ENCODE measurements around the gene SLC23A2.
A peak's percentile ranks its signal among the peaks of the same experiment; 100 is the strongest.

SLC23A2 gene

DNA sequence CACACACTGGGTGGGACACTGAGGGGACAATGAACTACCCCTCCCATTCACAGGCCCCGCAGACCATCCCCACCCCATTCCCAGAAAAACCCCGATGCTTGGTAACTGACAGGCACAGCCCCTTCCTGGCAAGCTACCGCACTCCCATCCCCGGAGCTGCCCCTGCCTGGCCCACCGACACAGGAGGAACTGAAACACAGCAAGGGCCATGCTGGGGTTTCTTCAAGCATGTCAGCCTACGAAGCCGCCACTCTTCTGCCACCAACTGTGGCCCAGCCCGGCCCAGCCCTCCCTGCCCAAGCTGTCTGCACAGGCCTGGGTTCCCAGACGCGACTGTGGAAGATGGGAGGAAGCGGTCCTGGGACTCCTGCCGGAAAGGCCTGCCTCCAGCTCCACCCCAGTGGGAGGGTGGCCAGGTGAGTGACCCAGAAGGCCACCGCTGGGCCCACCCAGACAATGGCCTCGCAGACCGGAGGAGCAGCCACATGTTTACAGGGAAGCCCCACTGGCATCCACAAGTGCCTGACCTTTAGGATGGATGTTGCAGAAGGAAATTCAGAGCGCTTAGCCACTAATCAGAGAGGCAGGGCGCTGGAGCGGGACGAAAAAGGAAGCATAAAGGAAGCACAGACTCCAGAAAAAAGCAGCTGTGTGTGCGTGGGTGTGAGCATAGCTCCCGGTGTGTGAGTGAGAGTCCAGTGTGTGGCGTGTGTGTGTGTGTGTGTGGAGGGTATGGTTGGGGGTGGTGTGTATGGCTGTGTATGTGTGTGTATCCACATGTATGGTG, 188.0 kb downstream of the SLC23A2 start:
- DNase-seq, result peak in 7 of 14 donors; percentile 28 to 53 (median 40)

DNA sequence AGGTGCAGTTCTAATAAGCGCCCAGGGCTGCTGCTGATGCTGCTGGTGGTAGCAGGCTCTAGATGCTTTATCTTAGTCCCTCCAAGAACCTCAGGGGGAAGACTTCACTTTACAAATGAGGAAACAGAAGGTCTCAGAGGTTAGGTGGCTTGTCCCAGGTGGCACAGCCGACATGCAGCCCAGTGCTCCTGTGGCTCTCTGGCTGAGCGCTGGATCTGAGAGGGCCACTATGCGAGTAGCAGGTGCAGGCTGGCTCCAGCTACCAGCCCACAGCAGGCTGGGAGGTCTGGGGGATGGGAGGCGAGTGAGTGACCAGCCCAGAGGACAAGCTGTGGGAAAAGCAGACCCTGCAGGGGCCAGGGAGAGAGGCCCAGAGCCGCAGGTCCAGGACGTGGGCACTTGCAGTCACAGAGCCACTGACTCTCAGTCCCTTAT, 188.7 kb downstream of the SLC23A2 start:
- peak in 3 of 14 donors; percentile 21 to 40 (median 35) for DNase-seq

DNA sequence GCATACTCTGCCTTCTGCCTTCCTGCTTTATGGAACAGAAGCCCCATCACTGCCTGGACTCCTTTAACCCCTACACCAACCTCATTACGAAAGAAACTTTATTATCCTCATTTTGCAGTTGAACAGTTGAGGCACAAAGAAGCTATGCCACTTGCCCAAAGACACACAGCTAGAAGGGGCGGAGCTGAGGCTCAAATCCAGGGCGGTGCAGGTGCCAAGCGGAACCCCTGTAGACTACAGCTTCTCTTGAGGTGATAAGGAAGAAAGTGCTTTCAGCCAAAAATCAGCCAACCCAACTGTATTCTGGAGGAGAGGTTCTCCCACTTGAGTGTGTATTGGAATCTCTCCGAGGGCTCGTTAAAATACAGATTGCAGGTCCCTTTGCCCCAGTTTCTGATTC, 189.1 kb downstream of the SLC23A2 start:
- no peak for DNase-seq

DNA sequence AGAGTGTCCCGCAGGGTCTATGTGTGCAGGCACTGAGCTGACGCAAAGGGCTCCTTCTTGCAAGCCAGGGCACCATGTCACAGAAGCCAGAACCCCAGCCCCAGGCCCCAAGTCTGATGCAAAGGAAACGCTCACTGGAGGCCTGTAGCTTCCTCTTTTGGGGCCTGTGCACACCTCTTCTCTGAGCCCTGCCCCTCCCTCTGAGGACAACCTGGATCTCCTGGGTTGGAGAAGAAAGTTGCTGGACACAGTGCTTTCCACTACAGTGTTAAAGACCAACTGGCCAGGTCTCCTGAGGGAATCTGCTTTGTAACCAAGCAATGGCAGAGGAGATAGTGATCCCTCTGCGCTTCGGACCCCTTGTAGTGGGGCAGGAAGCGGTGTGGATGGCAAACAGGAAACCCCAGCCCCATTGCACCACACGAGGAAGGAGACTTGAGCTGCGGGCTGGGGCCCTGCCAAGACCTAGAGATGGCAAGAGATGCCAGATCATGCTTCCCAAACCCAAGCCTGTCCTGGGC, 189.6 kb downstream of the SLC23A2 start:
- DNase-seq, result peak in 10 of 14 donors; percentile 22 to 73 (median 62)

DNA sequence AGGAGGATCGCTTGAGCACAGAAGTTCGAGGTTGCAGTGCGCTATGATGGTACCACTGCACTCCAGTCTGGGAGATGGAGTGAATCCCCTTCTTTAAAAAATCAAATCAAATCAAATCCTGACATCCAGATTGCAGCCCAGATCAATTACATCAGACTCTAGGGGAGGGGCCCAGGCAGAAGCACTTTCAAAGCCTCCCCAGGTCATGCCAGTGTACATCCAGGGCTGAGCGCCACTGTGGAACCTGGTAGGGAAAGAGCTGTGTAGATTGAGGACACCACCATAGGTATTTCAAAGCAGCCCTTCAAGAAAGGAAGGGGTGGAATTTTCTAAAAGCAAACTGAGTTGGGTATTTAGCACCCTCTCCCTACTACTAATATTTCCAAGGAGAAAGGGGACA, 190.1 kb downstream of the SLC23A2 start:
- no peak for DNase-seq

DNA sequence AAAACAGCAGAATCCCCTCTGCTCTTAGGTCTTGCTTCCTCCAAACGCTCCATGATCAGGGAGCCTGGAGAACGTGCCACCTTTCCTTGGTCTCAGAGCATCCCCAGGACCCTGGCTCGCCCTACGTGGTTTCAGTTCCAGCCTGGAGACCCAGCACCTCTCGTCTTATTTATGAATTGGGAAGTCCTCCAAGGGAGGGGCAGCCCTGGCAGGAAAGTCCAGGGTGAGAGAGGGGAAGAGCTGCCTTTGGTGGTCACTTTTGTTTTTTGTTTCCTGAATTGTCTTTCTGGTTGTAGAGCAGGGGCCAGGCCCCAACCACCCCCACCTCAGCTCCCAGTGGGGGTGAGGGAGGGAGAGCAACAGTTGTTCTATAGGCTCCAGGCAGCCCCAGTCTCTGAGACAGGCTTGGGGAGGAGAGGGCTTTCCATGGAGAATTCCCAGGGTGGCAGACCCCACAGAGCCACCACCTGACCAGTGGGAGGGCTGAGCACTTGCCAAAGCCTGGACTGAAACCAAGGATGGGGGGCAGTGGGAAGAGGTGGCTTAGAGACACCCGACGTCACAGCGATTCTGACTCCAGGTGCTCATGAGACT, 190.8 kb downstream of the SLC23A2 start:
- DNase-seq, result no peak

DNA sequence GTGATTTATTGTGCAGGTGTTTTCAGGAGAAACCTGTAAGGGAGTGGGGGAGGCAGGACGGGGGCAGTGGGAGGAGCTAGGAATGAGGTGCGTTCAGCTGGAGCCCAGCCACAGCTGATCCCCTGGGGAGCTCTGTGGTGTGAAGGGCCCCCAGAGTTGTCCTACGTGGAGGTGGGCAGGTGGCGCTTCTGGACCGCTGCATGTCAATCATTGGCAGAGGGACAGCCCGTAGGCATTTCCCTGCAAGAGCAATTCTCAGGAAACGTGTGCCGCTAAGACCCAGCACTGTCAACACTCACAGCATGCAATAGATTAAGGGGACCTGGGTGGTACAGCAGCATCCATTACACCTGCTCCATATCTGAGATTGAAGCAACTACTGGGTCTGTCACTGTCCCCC, 191.6 kb downstream of the SLC23A2 start:
- DNase-seq, result no peak

DNA sequence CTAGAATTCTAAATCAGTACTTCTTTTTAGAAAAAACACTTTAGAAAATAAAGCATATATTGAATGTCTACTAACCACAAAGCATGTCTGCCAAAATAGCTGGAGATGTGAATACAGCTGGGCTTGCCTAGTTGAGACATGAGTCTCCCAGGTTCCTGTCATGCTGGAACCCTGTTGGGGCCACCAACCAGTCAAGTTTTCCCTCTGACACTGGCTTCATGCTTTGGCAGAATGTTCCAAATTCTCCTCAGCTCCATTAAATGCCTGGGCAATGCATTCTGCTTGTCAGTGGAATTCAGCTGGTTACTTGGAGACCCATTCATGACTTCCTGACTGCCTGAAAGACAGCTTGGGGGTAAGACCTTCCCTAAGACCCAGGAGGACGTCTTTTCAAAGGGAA, 192.4 kb downstream of the SLC23A2 start:
- peak in 1 of 14 donors; percentile 25 for DNase-seq

DNA sequence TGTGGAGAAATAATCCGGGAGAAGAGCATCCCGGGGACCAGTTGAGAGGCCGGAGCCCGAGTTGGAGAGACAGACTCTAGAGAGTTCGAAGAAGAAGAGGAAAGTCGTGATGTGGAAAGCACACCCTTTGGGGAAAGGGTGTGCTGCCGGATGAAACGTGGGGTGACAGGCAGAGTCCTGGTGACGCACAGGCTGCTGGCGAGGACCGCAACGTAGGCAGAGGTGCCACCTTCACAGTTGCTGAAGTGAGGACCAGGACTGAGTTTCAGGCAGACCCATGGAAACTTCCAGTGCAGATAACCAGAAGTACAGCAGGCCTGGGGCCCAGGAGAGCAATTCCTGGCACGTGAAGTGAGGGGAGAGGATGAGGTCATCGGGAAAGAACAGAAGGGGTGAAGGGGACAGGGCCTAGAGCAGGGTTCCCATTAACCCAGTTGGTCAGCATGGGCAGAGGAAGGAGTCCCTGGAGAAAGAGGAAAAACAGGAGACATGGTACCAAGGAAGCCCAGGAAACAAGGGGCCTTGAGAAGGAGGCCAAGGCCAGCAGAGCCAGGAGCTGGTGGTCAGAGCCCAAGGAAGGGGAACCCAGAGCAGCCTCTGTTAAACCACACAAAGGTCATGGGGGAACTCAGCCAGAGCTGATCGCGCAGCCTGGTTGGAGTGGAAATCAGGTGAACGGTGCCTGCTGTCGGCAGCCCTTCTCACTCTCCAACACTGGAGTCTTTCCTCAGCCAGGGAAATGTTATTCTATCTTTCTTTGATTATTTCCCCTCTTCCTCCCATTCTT, 195.5 kb downstream of the SLC23A2 start:
- DNase-seq, result peak in 1 of 14 donors; percentile 36

DNA sequence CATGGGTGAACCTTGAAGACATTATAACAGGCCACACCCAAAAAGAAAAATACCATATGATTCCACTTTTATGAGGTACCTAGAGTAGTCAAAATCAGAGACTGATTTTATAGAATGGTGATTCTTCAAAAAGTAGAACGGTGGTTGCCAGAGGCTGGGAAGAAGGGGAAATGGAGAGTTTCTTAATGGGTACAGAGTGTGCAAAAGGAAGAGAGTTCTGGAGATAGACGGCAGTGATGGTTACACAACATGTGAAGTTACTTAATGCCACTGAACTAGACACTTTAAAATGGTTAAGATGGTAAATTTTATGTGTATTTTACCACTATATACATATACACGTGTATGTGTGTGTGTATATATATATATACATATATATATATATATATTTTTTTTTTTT, 198.8 kb downstream of the SLC23A2 start:
- no peak for DNase-seq
